ENCODE data around the gene CHPF2. TPM values are rescaled to one million over a fixed set of nuclear protein-coding genes. Genes with fewer than 3 reads are reported as not detected.

The CHPF2 gene
- total RNA-seq, 2 donors from 2014 or later: 40.2 to 72.9 TPM

DNA sequence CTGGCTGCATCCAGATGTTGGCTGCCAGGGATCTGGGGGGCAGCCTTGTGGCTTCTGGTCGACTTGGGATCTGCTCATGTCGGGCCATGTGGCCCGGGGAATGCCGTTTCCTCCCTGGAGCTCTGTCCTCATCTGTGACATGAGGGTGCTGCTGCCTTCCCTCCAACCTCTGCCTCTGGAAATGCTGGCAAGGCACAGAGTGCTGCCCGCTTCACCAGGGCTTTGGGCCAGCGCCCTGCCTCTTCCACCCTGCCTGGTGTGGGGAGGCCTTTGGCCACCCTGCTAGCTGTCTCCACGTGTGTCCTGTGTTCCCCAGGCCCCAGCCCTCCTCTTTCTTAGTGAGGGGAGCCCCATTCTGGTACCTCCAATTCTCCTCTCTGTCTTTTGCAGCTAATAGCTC is 22.0 kb downstream of the CHPF2 start:
- Histone ChIP-seq H3K4me3 (no peak overlapping the region), H3K9me3 (no peaks in the 10 kb centered on the region), H3K36me3 (no peaks in the 10 kb centered on the region), H3K4me1 (replicated peaks) (no peaks in the 10 kb centered on the region), H3K27ac (no peak overlapping the region), H3K27me3 (replicated peaks; ENCODE audit: insufficient read depth) (no peaks in the 10 kb centered on the region)
- DNase-seq (ENCODE audit: low spot score): no peak
- intact Hi-C loops (cut with DNase I): loop anchor here (5.0 kb wide), 1 partner anchor 88 kb away; the partner anchor contains the start of gene NUB1
- no peak for TF ChIP-seq POLR2AphosphoS5 (IDR thresholded peaks at IDR 0.05)
- TF ChIP-seq, protein P1, sequence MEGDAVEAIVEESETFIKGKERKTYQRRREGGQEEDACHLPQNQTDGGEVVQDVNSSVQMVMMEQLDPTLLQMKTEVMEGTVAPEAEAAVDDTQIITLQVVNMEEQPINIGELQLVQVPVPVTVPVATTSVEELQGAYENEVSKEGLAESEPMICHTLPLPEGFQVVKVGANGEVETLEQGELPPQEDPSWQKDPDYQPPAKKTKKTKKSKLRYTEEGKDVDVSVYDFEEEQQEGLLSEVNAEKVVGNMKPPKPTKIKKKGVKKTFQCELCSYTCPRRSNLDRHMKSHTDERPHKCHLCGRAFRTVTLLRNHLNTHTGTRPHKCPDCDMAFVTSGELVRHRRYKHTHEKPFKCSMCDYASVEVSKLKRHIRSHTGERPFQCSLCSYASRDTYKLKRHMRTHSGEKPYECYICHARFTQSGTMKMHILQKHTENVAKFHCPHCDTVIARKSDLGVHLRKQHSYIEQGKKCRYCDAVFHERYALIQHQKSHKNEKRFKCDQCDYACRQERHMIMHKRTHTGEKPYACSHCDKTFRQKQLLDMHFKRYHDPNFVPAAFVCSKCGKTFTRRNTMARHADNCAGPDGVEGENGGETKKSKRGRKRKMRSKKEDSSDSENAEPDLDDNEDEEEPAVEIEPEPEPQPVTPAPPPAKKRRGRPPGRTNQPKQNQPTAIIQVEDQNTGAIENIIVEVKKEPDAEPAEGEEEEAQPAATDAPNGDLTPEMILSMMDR (IDR thresholded peaks at IDR 0.05): no peak
- no peak for TF ChIP-seq POLR2A (IDR thresholded peaks at IDR 0.05)
- 74% methylated on average over 7 of the region's 7 CpGs for WGBS

DNA sequence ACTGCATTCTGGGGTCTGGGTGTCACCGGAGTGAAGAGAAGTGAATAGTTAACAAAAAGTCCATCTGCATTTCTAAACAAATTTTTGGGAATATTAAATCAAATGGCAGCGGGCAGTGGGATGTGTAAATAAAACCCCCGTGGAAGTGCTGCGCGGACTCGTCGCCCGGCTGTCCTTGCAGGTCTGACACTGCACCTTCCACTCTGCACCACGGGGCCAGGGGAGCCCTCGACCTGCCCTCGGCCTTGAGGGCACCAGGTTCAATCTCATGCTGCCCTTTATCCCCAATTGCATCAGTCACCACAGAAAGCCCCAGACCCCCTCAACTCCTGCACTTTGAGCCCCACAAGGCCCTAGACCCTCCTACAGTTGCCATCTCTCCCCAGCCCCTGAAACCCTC is 22.6 kb downstream of the CHPF2 start:
- intact Hi-C loops (cut with DNase I): loop anchor here (5.0 kb wide), 1 partner anchor 87 kb away; the partner anchor contains the start of gene NUB1
- no peak for DNase-seq (ENCODE audit: low spot score)
- H3K36me3 ChIP-seq: no peaks in the 10 kb centered on the region
- no peaks in the 10 kb centered on the region for H3K4me1 ChIP-seq (replicated peaks)
- H3K27ac ChIP-seq: no peak overlapping the region
- H3K9me3 ChIP-seq: no peaks in the 10 kb centered on the region
- no peak for TF ChIP-seq POLR2A (IDR thresholded peaks at IDR 0.05)
- TF ChIP-seq POLR2AphosphoS5 (IDR thresholded peaks at IDR 0.05): no peak
- TF ChIP-seq, protein P1 (IDR thresholded peaks at IDR 0.05): no peak
- no peaks in the 10 kb centered on the region for H3K27me3 ChIP-seq (replicated peaks; ENCODE audit: insufficient read depth)
- 84% methylated on average over 11 of the region's 11 CpGs for WGBS
- H3K4me3 ChIP-seq: no peak overlapping the region

GRCh38 chr7:151255390-151255789 is 23.1 kb downstream of the CHPF2 start:
- no peak overlapping the region for H3K4me3 ChIP-seq
- intact Hi-C loops (cut with DNase I): no loop called here
- TF ChIP-seq POLR2AphosphoS5 (IDR thresholded peaks at IDR 0.05) (no peak), POLR2A (IDR thresholded peaks at IDR 0.05) (no peak)
- TF ChIP-seq, protein P1 (IDR thresholded peaks at IDR 0.05): no peak
- H3K36me3 ChIP-seq: no peaks in the 10 kb centered on the region
- WGBS: 72% methylated on average over 7 of the region's 7 CpGs
- H3K27me3 ChIP-seq (replicated peaks; ENCODE audit: insufficient read depth): no peaks in the 10 kb centered on the region
- H3K4me1 ChIP-seq (replicated peaks): no peaks in the 10 kb centered on the region
- H3K9me3 ChIP-seq: no peaks in the 10 kb centered on the region
- DNase-seq (ENCODE audit: low spot score): no peak
- H3K27ac ChIP-seq: no peak overlapping the region

DNA sequence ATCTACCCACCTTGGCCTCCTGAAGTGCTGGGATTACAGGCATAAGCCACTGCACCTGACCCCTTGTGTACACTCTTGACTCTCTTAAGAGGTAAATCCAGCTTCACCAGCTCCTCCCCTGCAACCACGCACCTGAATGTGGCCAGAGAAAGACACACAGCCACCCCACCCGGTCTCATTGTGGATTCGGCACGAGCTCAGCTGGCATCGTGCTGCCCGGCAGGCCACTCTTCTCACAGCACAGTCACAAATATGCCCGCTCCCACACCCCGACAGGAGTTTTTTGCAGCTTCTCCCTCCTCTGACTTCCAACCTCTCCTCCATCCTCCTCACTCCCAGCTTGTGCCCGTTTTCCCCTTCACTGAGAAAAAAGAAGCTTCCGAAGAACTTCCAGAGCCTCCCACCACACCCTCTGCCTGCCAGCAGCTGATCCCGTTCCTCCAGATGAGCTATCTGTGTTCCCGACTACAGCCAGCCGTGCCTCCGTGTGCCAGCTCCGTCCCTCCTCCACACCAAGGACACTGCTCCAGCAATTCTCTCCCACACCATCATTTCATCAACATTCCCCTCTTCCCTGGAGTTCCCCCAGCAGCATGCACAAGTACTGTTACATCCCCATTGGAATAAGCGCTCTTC is 24.2 kb downstream of the CHPF2 start:
- whole genome bisulfite sequencing: 36% methylated on average over 16 of the region's 16 CpGs
- H3K27ac ChIP-seq: no peak overlapping the region
- H3K4me3 ChIP-seq: no peak overlapping the region
- DNase-seq (ENCODE audit: low spot score): no peak
- no peaks in the 10 kb centered on the region for H3K4me1 ChIP-seq (replicated peaks)
- H3K9me3 ChIP-seq: no peaks in the 10 kb centered on the region
- no peaks in the 10 kb centered on the region for H3K27me3 ChIP-seq (replicated peaks; ENCODE audit: insufficient read depth)
- intact Hi-C loops (cut with DNase I): no loop called here
- H3K36me3 ChIP-seq: no peaks in the 10 kb centered on the region
- TF ChIP-seq, protein P1 (IDR thresholded peaks at IDR 0.05): no peak
- TF ChIP-seq POLR2AphosphoS5 (IDR thresholded peaks at IDR 0.05) (no peak), POLR2A (IDR thresholded peaks at IDR 0.05) (no peak)

GRCh38 chr7:151257990-151258389 is 25.7 kb downstream of the CHPF2 start:
- intact Hi-C loops (cut with DNase I): no loop called here
- DNase-seq (ENCODE audit: low spot score): no peak
- 93% methylated on average over 7 of the region's 7 CpGs for WGBS

More at GRCh38 chr7:151257990-151258389, 25.7 kb downstream of the CHPF2 start:
- H3K27ac ChIP-seq: no peak overlapping the region
- TF ChIP-seq, protein P1 (IDR thresholded peaks at IDR 0.05): no peak
- TF ChIP-seq POLR2AphosphoS5 (IDR thresholded peaks at IDR 0.05) (no peak), POLR2A (IDR thresholded peaks at IDR 0.05) (no peak)
- H3K27me3 ChIP-seq (replicated peaks; ENCODE audit: insufficient read depth): no peaks in the 10 kb centered on the region
- H3K4me3 ChIP-seq: no peak overlapping the region
- no peaks in the 10 kb centered on the region for H3K36me3 ChIP-seq
- no peaks in the 10 kb centered on the region for H3K9me3 ChIP-seq
- H3K4me1 ChIP-seq (replicated peaks): no peaks in the 10 kb centered on the region

All from prostate gland (tissue), 2 donors.